Ascending aorta (tissue), 2 donors: ENCODE results near the gene CMYA5. TPM values are rescaled to one million over a fixed set of nuclear protein-coding genes. Genes with fewer than 3 reads are reported as not detected.

ENCODE experiments used
- DNase-seq, 2 donors: peaks; one replicate each; pipeline ENCODE4 v3.0.0-alpha.2; 2019; ENCODE audit warnings: low spot score in 2 of 2
- H3K27ac ChIP-seq, 2 donors: fragments of 200-600 bp; sonication (generic); one replicate each; pipeline ENCODE4 v1.5.1; 2016 to 2017; ENCODE audit warnings: mild to moderate bottlenecking in 1 of 2
- H3K27me3 ChIP-seq: fragments of 200-600 bp; sonication (generic); one replicate; pipeline ENCODE4 v1.5.1; 2017
- H3K36me3 ChIP-seq, 2 donors: fragments of 200-600 bp; sonication (generic); one replicate each; pipeline ENCODE4 v1.5.1; 2016
- H3K4me1 ChIP-seq, 2 donors: fragments of 200-600 bp; sonication (generic); one replicate each; pipeline ENCODE4 v1.5.1; 2016 to 2017; ENCODE audit warnings: mild to moderate bottlenecking in 1 of 2
- H3K4me3 ChIP-seq, 2 donors: fragments of 200-600 bp; sonication (generic); one replicate each; pipeline ENCODE4 v1.5.1; 2016 to 2017; ENCODE audit warnings: mild to moderate bottlenecking in 1 of 2
- H3K9me3 ChIP-seq, 2 donors: fragments of 200-600 bp; sonication (generic); one replicate each; pipeline ENCODE4 v1.5.1; 2016
- CTCF ChIP-seq, 3 experiments: fragments of 200-600 bp in 2 of 3; fragments of 450-650 bp in 1 of 3; sonication (generic) in 2 of 3; IDR thresholded peaks; one replicate each; pipeline ENCODE4 v1.5.1; 2016 to 2019; ENCODE audit warnings: antibody characterized with exemption in 3 of 3, mild to moderate bottlenecking in 1 of 3, moderate library complexity in 1 of 3
- intact Hi-C: fragments of 100-400 bp; cut with DNase I; formaldehyde crosslinking; loops from one replicate; pipeline ENCODE4 v1.15.1; 2023
- total RNA-seq: library from RNA; depleted of rRNA; stranded (reverse); fragments of >200 nt; gene quantifications from one replicate; pipeline ENCODE4 v1.1.0, GENCODE V29; 2016

The CMYA5 gene
- total RNA-seq, 1 donor from 2014 or later: 1.2 TPM

GRCh38 chr5:79730564-79730963 is 40.9 kb downstream of the CMYA5 start:
- no peaks in the 10 kb centered on the region for H3K4me1 ChIP-seq
- no peak overlapping the region for H3K4me3 ChIP-seq
- TF ChIP-seq CTCF (IDR thresholded peaks at IDR 0.05): no peak
- H3K9me3 ChIP-seq: peaks cover 0 to 47% of the 10 kb centered on the region in 2 donors
- no peak overlapping the region for H3K27ac ChIP-seq
- no peaks in the 10 kb centered on the region for H3K27me3 ChIP-seq
- no peak for DNase-seq
- no peaks in the 10 kb centered on the region for H3K36me3 ChIP-seq
- intact Hi-C loops: no loop called here

- peaks cover 0 to 58% of the 10 kb centered on the region in 2 donors for H3K9me3 ChIP-seq
- no peak overlapping the region for H3K4me3 ChIP-seq
- H3K4me1 ChIP-seq: no peaks in the 10 kb centered on the region
- intact Hi-C loops: no loop called here
- no peaks in the 10 kb centered on the region for H3K36me3 ChIP-seq
- no peaks in the 10 kb centered on the region for H3K27me3 ChIP-seq
- TF ChIP-seq CTCF (IDR thresholded peaks at IDR 0.05): no peak
- DNase-seq: no peak
- no peak overlapping the region for H3K27ac ChIP-seq
Measured at GRCh38 chr5:79731775-79732174, 42.1 kb downstream of the CMYA5 start.

GRCh38 chr5:79736528-79737514 is 47.2 kb downstream of the CMYA5 start:
- no peak for TF ChIP-seq CTCF (IDR thresholded peaks at IDR 0.05)
- DNase-seq: no peak
- H3K4me3 ChIP-seq: no peak overlapping the region
- no peaks in the 10 kb centered on the region for H3K27me3 ChIP-seq
- H3K9me3 ChIP-seq: peaks cover 0 to 44% of the 10 kb centered on the region in 2 donors
- no peaks in the 10 kb centered on the region for H3K36me3 ChIP-seq
- H3K27ac ChIP-seq: no peak overlapping the region
- H3K4me1 ChIP-seq: no peaks in the 10 kb centered on the region
- intact Hi-C loops: no loop called here

GRCh38 chr5:79738349-79738748 is 48.7 kb downstream of the CMYA5 start:
- Histone ChIP-seq H3K9me3 (peaks cover 0 to 32% of the 10 kb centered on the region in 2 donors), H3K27me3 (no peaks in the 10 kb centered on the region), H3K27ac (no peak overlapping the region), H3K36me3 (no peaks in the 10 kb centered on the region), H3K4me3 (no peak overlapping the region), H3K4me1 (no peaks in the 10 kb centered on the region)
- intact Hi-C loops: no loop called here
- DNase-seq: no peak
- no peak for TF ChIP-seq CTCF (IDR thresholded peaks at IDR 0.05)

GRCh38 chr5:79742549-79743136 is 53.0 kb downstream of the CMYA5 start:
- Histone ChIP-seq H3K4me1 (no peaks in the 10 kb centered on the region), H3K27ac (no peak overlapping the region), H3K4me3 (no peak overlapping the region), H3K9me3 (peaks cover 0 to 4% of the 10 kb centered on the region in 2 donors), H3K27me3 (no peaks in the 10 kb centered on the region), H3K36me3 (no peaks in the 10 kb centered on the region)
- intact Hi-C loops: no loop called here
- TF ChIP-seq CTCF (IDR thresholded peaks at IDR 0.05): no peak
- no peak for DNase-seq
